Glomerular visceral epithelial cell (primary cell): Measurements from ENCODE around the gene GNAI3.

Source experiments
- DNase-seq: peaks from one replicate; pipeline ENCODE4 v3.0.0-alpha.2; 2016; ENCODE audit errors: extremely low spot score

GNAI3 gene

DNA sequence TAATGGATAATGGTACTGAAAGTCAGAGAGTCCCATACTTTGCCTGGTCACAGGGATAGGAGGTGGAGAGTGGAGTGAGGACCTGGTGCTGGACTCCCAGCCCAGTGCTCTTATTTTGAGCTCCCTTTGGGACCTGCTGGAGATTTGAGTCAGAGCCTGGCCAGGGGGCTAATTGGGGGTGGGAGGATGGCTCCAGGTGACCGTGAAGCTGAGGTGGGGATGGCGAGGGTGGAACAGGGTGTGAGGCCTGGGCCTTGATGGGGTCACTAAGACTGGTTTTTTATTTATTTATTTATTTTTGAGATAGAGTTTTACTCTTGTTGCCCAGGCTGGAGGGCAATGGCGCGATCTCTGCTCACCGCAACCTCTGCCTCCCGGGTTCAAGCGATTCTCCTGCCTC, 89.0 kb downstream of the GNAI3 start:
- DNase-seq = no peak

- DNase-seq = no peak
Observed at GRCh38 chr1:109639063-109639840, 90.8 kb downstream of the GNAI3 start.

- no peak for DNase-seq
Observed at GRCh38 chr1:109639841-109640184, 91.4 kb downstream of the GNAI3 start.

DNA sequence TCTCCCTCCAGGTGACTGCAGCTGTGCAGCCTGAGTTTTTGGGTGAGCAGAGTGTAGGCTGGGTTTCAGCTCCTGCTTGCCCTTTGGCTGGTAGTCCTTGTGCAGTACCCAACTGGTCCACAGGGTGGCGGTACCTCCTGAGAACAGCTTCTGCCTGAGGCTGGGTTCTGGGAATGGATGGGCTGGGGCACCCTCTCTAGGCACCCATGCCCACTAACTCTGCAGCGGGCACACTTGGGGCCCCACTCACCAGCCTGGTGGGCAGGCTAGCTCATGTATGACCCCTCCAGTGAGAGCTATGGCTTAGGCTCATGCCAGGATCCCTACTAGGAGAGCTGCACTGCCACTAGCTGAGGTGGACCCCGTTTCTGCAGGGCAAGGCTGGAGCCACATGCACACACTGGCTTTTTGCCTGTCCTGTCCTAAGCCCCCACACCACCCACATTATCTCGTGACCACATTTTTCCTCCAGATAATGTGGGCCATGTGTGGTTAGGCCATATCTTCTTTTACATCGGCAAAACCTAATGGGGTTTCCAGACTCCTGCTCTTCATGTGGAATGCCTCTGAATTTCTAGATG, 92.0 kb downstream of the GNAI3 start:
- DNase-seq = peak; percentile 73

DNA sequence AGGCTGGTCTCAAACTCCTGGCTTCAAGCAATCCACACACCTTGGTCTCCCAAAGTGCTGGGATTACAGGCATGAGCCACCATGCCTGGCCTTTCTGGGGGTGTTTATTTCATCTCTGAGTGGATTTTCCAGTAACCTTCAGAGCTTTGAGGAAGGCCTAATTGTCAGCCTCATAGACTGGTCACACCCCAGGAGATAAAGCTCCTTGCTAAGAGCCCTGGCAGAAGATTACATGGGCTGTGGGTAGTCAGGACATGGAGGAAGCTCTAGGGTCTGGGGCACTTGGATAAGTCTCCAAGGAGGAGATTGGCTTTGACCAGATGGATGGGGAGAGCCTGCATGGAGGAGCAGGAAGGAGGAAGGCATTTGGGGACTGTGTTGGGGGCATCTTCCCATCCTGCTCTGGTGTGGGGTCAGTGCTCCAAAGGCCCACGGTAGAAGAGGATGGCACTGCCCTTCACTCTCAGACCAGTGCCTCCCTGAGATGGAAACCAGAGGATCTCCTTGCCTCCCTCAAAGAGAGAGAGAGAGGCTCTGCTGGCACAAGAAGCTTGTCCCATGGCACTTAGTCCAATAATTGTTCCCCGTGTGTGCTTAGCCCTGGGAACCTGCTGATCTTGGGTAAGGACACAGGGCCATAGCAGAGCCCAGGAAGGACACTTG, 92.8 kb downstream of the GNAI3 start:
- no peak for DNase-seq

DNA sequence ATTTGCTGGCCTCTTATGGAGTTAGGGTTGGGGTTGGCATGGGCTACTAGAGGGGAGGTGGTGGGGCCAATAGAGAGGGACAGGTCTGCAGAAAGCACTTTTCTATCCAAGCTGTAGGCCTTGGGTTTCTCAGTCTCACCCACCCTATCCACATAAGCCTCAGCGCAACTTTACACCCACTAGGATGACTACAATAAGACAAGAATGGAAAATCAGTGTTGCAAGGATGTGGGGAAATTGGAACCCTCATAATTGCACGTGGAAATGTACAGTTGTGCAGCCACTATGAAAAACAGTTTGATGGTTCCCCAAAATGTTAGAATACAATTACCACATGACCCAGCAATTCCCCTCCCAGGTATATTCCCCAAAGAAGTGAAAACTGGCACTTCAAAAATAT, 93.4 kb downstream of the GNAI3 start:
- DNase-seq = no peak

DNA sequence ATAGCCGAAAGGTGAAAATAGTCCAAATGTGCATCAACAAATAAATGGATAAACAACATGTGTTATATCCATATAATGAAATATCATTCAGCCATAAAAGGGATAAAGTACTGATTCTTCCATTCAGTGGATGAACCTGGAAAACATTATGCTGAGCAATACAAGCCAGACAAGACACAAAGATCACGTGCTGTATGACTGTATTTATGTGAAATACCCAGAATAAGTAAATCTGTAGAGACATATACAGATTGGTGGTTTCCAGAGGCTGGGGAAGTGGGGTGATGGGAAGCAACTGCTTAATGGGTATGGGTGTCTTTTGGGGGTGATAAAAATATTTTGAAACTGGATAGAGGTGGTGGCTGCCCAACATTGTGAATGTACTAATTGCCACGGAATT, 94.2 kb downstream of the GNAI3 start:
- no peak for DNase-seq

DNA sequence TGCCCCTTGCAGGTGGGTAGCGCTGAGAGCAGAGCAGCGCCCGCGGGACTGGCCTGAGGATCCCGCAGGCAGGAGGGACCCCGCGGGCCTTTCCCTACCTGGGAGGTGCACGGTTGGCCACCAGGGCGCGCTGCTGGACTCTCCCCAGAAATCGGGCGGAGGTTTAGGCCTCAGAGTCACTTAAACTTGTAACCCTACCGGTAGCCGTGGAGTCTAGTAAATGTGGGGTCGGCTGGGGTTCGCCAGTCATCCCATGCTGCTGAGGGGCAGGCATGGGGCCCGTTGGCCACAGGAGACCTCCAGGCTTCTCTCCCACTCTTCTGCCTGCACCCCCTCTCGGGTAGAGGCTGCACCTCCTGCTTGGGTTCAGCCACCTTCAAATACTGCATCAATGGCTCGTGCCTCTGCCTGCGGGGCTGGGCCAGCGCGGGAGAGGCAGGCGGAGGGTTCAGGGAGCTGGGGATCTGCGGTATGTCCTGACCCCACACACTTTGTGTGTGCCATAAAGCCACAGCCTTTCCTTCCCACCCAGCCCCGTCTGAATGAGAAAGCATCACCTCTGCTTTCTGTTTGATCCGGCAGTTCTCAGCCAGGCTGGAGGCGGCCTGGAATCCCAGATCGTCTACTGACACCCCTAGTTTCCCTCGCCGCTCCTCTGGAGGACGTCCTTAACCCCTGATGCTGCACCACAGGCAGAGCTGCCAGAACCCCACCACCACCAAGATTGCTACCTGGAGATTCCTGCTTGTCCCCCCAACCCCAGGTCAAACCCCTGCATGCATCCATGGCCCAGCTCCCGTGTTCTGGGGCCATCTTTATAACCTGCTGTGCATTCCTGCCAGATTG, 95.2 kb downstream of the GNAI3 start:
- DNase-seq = peak; percentile 76

- no peak for DNase-seq
Observed at GRCh38 chr1:109644670-109645069, 96.3 kb downstream of the GNAI3 start.

DNA sequence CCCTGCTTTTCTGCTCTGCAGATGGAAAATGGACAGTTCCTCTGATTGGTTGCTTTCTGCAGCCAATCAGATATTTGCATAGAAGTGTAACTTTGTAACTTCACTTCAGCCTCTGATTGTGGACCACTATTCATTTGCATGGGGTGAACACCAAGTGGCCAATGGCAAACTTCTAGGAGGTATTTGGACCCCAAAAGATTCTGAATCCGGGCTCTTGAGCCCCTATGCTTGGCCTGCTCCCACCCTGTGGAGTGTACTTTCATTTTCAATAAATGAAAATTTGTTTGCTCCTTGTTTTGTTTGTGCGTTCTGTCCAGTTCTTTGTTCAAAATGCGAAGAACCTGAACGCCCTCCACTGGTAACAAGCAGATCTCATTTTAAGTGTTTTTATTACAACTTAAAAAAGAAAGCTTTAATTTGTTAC, 101.1 kb downstream of the GNAI3 start:
- no peak for DNase-seq

GRCh38 chr1:109650609-109651008, 102.2 kb downstream of the GNAI3 start:
- peak; percentile 25 for DNase-seq

DNA sequence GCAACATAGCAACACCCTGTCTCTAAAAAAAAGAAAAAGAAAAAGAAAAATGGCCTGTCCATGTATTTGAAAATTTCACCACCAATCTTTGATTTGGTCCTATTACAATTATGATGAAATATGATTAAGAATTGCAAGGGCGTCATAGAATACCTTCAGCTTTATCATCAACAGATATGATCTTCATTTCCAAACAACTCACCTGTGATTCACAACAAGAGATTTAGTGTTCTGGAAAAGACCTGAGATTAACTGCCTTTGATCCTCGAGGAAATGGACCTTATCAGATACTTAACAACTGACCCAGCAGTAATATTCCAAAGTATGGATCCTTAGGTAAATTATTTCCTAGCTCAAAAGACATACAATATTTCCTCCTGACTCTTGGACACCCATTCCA, 104.0 kb downstream of the GNAI3 start:
- DNase-seq = no peak

- no peak for DNase-seq
Observed at GRCh38 chr1:109653306-109653705, 104.9 kb downstream of the GNAI3 start.

DNA sequence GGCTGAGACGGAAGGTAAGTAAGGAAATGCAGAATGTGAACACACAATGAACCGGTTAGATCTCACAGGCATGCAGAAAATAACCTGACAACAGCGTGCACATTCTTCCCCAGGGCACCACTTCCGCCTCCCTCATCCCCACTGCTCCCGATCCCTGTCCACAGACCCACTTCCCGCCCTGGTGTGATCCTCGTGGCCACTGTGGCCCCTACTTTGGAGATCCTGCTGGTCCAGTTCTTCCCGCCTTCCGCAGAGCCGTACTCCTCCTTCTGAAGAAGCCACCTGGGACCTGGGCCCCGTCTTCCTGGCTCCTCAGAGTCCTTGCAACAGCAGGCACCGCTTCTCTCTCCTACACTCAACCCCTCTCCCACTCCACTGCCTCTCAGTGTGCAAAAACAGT, 106.1 kb downstream of the GNAI3 start:
- no peak for DNase-seq

- peak; percentile 74 for DNase-seq
Observed at GRCh38 chr1:109655615-109656519, 107.5 kb downstream of the GNAI3 start, which contains the start of gene GSTM4. GSTM4 (plus strand) TSS chr1:109656099; CDS start chr1:109656390, 291 bp downstream.

GRCh38 chr1:109657395-109657794, 109.0 kb downstream of the GNAI3 start:
- no peak for DNase-seq

- DNase-seq = no peak
Observed at GRCh38 chr1:109657970-109658369, 109.6 kb downstream of the GNAI3 start.

DNA sequence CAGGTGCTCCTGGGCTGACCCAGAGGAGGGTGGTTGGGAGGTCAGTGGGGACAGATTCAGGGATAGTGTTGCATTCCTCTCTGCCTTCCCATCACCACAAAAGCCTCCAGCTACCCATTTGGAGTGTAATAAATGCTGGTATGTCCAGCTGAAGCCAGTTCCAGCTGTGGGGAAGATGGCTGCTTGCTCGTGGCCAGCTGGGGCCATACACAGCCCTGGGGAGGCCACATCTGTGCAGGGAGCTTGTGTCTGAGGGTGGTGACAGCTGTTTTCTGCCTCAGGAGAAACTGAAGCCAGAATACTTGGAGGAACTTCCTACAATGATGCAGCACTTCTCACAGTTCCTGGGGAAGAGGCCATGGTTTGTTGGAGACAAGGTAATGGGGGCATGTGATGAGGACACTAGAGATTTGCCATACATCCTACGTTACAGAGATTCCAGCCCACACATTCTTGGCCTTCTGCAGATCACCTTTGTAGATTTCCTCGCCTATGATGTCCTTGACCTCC, 110.2 kb downstream of the GNAI3 start:
- no peak for DNase-seq

DNA sequence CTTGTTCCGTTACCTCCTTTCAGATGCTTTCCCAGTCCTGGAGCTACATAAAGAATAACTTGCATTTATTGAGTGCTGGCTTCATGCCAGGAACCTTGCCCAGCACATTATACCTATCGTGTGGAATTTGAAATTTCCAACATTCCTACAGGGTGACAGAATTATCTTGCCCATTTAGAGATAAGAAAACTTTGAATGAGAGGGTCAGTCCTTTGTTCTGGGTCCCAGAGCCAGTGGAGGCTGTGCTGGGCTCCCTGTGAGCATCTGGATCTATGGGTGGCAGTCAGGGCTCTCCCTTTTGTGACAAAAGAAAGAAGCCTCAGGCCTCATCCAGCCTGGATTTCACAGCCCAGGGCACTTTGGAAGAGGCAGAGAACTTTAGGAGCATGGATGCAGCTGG, 110.7 kb downstream of the GNAI3 start:
- DNase-seq = peak; percentile 61

DNA sequence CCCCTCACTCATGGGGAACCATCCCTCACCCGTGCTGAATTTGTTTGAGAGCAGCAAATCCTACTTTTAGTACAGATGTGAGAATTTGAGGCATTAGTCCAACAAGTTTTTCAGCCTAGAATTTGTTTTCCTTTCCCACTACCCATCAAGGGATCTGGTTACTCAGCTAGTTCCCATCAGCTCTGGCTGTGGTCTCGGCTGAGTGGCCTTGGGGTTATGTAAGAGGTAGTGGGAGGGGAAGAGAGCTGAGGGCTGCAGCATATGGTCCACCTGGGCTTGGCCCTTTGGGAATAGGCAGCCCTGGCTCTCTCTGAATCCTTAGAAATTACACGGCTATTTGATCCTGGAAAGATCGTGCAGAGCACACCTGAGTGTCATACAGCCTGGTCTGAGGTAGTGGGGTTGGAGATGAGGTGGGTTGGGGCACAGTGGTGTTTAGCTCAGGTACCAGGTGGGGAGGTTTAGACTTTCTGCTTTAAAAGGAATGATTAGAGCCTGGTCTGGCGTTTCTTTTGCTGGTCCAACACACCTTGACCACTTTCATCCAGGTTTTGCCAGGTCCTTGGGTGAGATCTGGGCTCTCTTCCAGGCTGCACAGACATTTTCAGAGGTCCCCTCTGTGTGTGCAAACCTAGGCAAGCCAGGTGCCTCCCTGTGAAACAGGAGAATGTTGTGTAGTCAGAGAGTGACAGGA, 111.7 kb downstream of the GNAI3 start:
- DNase-seq = peak; percentile 80
